HG02943 (cell line): ENCODE measurements around the gene JAKMIP3.

Experiments
- ATAC-seq: cut with Tn5 transposase; IDR thresholded peaks from one replicate; pipeline ENCODE4 v1.9.1; 2021; ENCODE audit warnings: mild to moderate bottlenecking, low read depth, moderate library complexity; ENCODE audit not compliant: unreplicated experiment

Gene JAKMIP3

GRCh38 chr10:132109341-132110110, 43.8 kb downstream of the JAKMIP3 start:
- ATAC-seq, result no peak

DNA sequence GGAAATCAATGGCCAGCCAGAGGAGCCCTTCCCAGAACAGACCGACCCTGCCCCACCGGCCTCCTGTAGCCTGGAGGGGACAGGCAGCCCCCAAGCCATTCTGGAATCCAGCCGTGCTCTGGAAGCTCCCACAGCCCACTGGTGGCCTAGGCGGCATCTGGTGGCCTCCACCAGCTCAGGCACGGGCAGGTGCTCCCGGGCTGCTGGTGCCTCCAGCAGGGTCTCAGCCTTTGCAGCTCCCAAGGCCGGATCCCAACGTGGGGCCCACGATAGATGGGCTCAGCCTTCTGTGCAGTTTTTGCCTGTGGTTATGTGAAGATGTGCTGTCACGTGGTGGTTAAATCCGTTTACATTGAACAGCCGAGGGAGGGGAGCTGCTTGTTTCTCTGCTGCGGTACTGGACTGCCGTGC, 44.4 kb downstream of the JAKMIP3 start:
- no peak for ATAC-seq

DNA sequence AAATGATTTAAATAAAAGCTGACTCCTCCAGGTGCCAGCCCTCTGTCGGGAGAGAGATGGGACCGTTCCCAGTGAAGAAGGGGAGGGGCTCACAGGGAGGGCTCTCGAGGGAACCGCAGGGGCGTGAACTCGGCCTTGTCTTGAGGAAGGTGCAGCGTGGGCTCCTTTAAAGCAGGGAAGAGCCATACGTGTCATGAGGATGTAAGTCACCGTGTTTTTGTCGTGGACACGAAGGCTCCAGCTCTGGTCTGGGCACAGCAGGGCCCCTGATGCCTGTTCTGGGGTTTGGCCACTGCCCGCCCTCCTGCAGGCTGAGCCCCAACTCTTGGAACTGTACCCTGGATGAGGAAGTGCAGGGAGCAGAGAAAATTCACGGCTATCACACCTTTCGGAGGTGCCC, 45.0 kb downstream of the JAKMIP3 start:
- ATAC-seq, result no peak

DNA sequence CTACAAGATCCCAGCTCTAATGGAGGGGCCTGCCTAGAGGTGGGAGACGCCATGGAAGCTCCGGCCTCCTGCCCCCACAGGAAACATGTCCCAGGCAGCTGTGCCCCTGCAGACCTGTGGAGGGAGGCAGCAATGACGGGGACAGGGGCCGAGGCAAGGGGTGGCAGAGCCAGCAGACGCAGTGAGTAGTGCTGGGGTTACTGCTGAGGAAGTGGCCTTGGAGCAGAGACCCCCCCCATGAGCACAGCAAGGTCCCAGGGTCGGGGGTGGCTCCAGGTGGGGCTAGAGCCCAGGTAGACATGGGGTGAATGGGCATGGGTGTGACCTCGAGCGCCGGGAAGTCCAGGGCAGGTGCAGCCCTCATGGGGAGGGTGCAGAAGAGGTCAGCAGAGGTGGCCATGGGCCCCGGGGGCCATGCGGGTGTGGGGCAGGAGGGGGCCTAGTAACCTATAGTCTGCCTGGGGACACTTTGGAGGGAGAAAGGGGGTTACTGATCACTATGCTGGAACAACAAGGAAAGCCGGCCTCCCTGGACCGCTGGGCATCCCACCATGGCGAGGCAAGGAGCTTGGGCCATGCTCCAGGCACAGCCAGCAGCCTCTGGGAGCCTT, 45.5 kb downstream of the JAKMIP3 start:
- ATAC-seq, result no peak

GRCh38 chr10:132111871-132112341, 46.2 kb downstream of the JAKMIP3 start:
- no peak for ATAC-seq

DNA sequence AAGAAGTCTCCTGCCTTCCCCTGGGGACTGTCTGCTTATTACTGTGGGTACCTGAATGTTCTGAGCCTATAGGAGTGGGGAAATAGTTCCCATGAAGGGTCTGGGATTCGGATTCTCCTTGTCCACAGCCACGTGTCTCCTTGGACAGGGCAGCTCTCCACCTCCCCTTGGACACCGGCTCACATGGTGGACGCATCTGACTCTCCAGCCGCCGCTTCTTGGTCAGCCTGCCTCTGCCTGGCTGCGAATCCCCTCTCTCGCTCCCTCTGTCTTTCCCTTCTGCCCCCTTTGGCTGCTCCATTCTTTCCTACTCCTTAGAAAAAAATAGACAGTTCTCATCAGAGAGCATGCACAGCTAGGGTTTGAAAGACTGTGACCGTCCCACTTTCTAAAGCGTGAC, 46.9 kb downstream of the JAKMIP3 start:
- no peak for ATAC-seq

DNA sequence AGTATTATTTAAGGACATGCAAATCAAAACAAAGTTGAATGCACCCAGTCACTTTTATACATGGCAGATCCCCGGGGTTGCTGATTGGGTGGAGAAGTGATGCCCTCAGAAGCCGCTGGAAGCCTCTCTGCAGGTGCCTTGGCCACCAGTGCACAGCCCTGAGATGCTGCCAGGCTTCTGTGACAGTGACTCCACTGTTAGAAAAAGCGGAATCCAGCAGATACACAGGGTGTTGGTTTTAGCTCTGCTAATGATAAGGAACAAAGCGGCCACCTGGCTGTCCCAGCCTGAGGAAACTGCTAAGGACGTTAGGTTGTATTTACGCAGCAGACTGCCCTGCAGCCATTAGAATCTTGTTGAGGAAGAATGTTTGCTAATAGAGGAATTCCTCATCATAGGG, 47.5 kb downstream of the JAKMIP3 start:
- ATAC-seq, result no peak

DNA sequence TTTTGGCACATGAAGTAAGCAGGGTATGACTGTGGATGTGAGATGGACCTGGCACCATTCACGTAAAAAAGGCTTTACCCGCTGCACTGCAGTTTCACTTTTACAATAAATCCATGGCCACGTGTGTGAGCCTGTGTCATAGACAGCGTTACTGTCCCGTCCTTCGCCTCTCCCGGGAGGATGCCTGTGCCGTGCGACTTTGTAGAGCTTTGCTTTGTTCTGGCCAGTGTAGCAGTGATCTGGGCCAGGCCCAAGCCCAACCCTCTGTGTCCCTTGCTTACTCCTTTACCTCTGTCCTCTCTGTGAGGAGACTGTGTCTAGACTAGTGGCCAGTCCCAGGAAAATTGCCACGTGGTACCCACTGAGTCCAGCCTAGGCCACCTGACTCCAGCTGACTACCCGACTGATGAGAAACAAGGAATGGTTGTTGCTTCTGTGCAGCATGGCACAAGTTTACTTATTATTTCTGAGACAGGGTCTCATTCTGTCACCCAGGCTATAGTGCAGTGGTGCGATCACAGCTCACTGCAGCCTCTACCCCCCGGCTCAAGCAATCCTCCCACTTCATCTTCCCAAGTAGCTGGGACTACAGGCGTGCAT, 48.1 kb downstream of the JAKMIP3 start:
- ATAC-seq, result no peak

DNA sequence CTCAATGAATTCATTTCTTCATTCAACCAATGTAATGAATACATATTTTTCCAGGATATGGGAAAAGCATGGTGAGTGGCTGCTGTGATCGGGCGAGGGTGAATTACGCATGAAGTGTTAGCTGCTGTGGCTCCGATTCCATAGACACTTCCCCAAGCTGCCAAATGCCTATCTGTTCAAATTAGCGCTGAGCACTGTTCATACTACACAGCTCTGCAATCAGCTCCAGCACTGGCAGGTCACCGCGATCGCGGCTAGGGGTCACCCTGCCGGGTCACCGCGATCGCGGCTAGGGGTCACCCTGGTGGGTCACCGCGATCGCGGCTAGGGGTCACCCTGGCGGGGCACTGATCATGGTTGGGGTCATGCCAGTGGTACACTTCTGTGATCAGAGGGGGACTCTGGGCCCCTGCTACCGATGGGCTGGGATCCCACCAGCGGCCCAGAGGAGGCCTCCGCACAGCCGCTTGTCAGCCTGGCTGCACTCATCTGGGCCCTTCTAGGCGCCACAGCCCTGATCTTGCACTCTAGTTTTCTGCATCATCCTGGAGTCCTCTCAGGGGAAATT, 49.3 kb downstream of the JAKMIP3 start:
- ATAC-seq, result no peak
